SK-N-SH (cell line): ENCODE results near the gene RBM4. TPM values are rescaled to one million over a fixed set of nuclear protein-coding genes. Genes with fewer than 3 reads are reported as not detected.

ENCODE experiments used
- CTCF ChIA-PET: fragments of 300-600, 350-600 bp; formaldehyde crosslinking; extraction: SDS; loops from one replicate; lab custom pipeline; 2021; lab: Yijun Ruan, JAX
- POLR2A ChIA-PET: fragments of 350-600 bp; sonication (Branson Sonifier 250); formaldehyde crosslinking; extraction: SDS; loops from one replicate; lab custom pipeline; 2020; ENCODE audit warnings: antibody characterized with exemption, inconsistent platforms; lab: Yijun Ruan, JAX
- DNase-seq: peaks from one replicate; pipeline ENCODE4 v3.0.0; 2012
- H2AFZ ChIP-seq: fragments of 200-600 bp; sonication (generic); 2 replicates; pipeline ENCODE4 v1.8.1; 2016; ENCODE audit warnings: antibody characterized with exemption, mild to moderate bottlenecking, low read depth
- H3F3A ChIP-seq: fragments of 200-600 bp; sonication (generic); replicated peaks from 2 replicates; pipeline ENCODE3; 2016; ENCODE audit warnings: antibody characterized with exemption, mild to moderate bottlenecking; ENCODE audit not compliant: insufficient read depth
- H3K27ac ChIP-seq, 2 experiments: fragments of 200-500 bp in 1 of 2; fragments of 200-600 bp in 1 of 2; sonication (Bioruptor generic) in 1 of 2; sonication (generic), shearing (Covaris generic) in 1 of 2; 2 replicates each; pipeline versions ENCODE4 v1.5.1 to v1.6.1; 2014 to 2016; ENCODE audit warnings: low read depth in 2 of 2, inconsistent platforms in 1 of 2, low read length in 1 of 2, mild to moderate bottlenecking in 1 of 2, mixed read lengths in 1 of 2
- H3K27me3 ChIP-seq: fragments of 200-600 bp; sonication (generic), shearing (Covaris generic); 2 replicates; pipeline ENCODE4 v1.6.1; 2016; ENCODE audit warnings: mixed run types; ENCODE audit not compliant: insufficient read depth
- H3K36me3 ChIP-seq, 2 experiments: fragments of 200-500 bp in 1 of 2; fragments of 200-600 bp in 1 of 2; sonication (Bioruptor generic) in 1 of 2; sonication (generic) in 1 of 2; replicated peaks in 1 of 2; 2 replicates each; pipeline versions ENCODE3 to v1.5.1; 2014 to 2016; ENCODE audit warnings: low read length in 1 of 2, mild to moderate bottlenecking in 1 of 2; ENCODE audit not compliant: insufficient read depth in 2 of 2, control insufficient read depth in 1 of 2
- H3K4me1 ChIP-seq, 2 experiments: fragments of 200-500 bp in 1 of 2; fragments of 200-600 bp in 1 of 2; sonication (Bioruptor generic) in 1 of 2; sonication (generic), shearing (Covaris generic) in 1 of 2; 2 replicates each; pipeline versions ENCODE4 v1.5.1 to v1.6.1; 2014 to 2016; ENCODE audit warnings: low read depth in 1 of 2, low read length in 1 of 2, mixed run types in 1 of 2; ENCODE audit not compliant: insufficient read depth in 2 of 2, control insufficient read depth in 1 of 2
- H3K4me2 ChIP-seq: fragments of 200-600 bp; sonication (generic), shearing (Covaris generic); 2 replicates; pipeline ENCODE4 v1.6.1; 2017; ENCODE audit warnings: mixed run types
- H3K4me3 ChIP-seq, 2 experiments: fragments of 200-500 bp in 1 of 2; fragments of 200-600 bp in 1 of 2; sonication (Bioruptor generic) in 1 of 2; sonication (generic), shearing (Covaris generic) in 1 of 2; 2 replicates each; pipeline versions ENCODE4 v1.5.1 to v1.8.1; 2014 to 2016; ENCODE audit warnings: low read depth in 2 of 2, inconsistent platforms in 1 of 2, low read length in 1 of 2, mild to moderate bottlenecking in 1 of 2, mixed read lengths in 1 of 2, moderate library complexity in 1 of 2
- H3K79me2 ChIP-seq: fragments of 200-600 bp; sonication (generic); 2 replicates; pipeline ENCODE4 v1.8.1; 2017; ENCODE audit warnings: mild to moderate bottlenecking; ENCODE audit not compliant: insufficient read depth
- H3K9ac ChIP-seq: fragments of 200-600 bp; sonication (generic); 2 replicates; pipeline ENCODE4 v1.6.1; 2017; ENCODE audit warnings: mixed run types
- H3K9me2 ChIP-seq: fragments of 200-600 bp; sonication (generic); 2 replicates; pipeline ENCODE4 v1.6.1; 2017; ENCODE audit warnings: mixed run types
- H3K9me3 ChIP-seq: fragments of 200-600 bp; sonication (generic); 2 replicates; pipeline ENCODE4 v1.6.1; 2017; ENCODE audit warnings: mixed run types, mild to moderate bottlenecking, moderate library complexity
- H4K20me1 ChIP-seq: fragments of 200-600 bp; sonication (generic); 2 replicates; pipeline ENCODE4 v1.6.1; 2017; ENCODE audit warnings: mild to moderate bottlenecking, mixed run types; ENCODE audit not compliant: insufficient read depth
- CHD2 ChIP-seq: fragments of 150-350 bp; IDR thresholded peaks from 2 replicates; pipeline ENCODE4 v1.6.1; 2018; ENCODE audit warnings: low read length; ENCODE audit not compliant: partially characterized antibody
- FOSL2 ChIP-seq: IDR thresholded peaks from 2 replicates; pipeline ENCODE4 v1.4.0; 2012; ENCODE audit warnings: low read depth, mild to moderate bottlenecking, moderate library complexity, borderline replicate concordance
- GABPA ChIP-seq: IDR thresholded peaks from 2 replicates; pipeline ENCODE4 v1.4.0; 2012; ENCODE audit warnings: low read depth, mild to moderate bottlenecking
- GATA2 ChIP-seq: sonication (generic); formaldehyde crosslinking; IDR thresholded peaks from 2 replicates; pipeline ENCODE4 v1.5.0; 2020; ENCODE audit warnings: mild to moderate bottlenecking, missing genetic modification reagents
- MEF2A ChIP-seq: IDR thresholded peaks from 2 replicates; pipeline ENCODE4 v1.4.0; 2012; ENCODE audit warnings: low read depth, borderline replicate concordance
- NRF1 ChIP-seq: IDR thresholded peaks from 2 replicates; pipeline ENCODE4 v1.6.1; 2012; ENCODE audit warnings: low read depth, mild to moderate bottlenecking, low read length
- RAD21 ChIP-seq: IDR thresholded peaks from 2 replicates; pipeline ENCODE4 v1.6.1; 2012; ENCODE audit warnings: mild to moderate bottlenecking, low read length
- RCOR1 ChIP-seq: fragments of 150-350 bp; IDR thresholded peaks from 2 replicates; pipeline ENCODE4 v1.6.1; 2017; ENCODE audit warnings: antibody characterized with exemption, low read length
- RFX5 ChIP-seq: IDR thresholded peaks from 2 replicates; pipeline ENCODE4 v1.6.1; 2012; ENCODE audit warnings: mild to moderate bottlenecking, improper control_type of control experiment, low read length
- SIN3A ChIP-seq: IDR thresholded peaks from 2 replicates; pipeline ENCODE4 v1.6.1; 2012; ENCODE audit warnings: low read depth, mild to moderate bottlenecking, low read length, moderate library complexity, borderline replicate concordance
- TAF1 ChIP-seq: IDR thresholded peaks from 2 replicates; pipeline ENCODE4 v1.6.1; 2012; ENCODE audit warnings: low read depth, mild to moderate bottlenecking, low read length, moderate library complexity, borderline replicate concordance
- TCF12 ChIP-seq: IDR thresholded peaks from 2 replicates; pipeline ENCODE4 v1.4.0; 2012
- TEAD4 ChIP-seq: IDR thresholded peaks from 2 replicates; pipeline ENCODE4 v1.4.0; 2012; ENCODE audit warnings: mild to moderate bottlenecking, borderline replicate concordance; ENCODE audit not compliant: insufficient read depth
- YY1 ChIP-seq: IDR thresholded peaks from 2 replicates; pipeline ENCODE4 v1.4.0; 2012; ENCODE audit warnings: low read depth, mild to moderate bottlenecking
- WGBS: methylation state at CpG from one replicate; pipeline ENCODE4 v1.1.6; 2017; ENCODE audit warnings: low lambda C conversion rate; 5-methylcytosine and 5-hydroxymethylcytosine counted together
- polyA plus RNA-seq, 3 experiments: library from polyadenylated mRNA; depleted of rRNA; stranded (reverse); fragments of >200 nt; gene quantifications; 2 replicates each; pipeline ENCODE4 v1.2.3, GENCODE V29; 2012
- TF ChIP-seq, protein P1 (sequence below): IDR thresholded peaks from 2 replicates; pipeline ENCODE4 v1.6.1; 2012; ENCODE audit warnings: mild to moderate bottlenecking, low read depth, low read length, moderate library complexity
- TF ChIP-seq, protein P2 (sequence below): fragments of 150-350 bp; IDR thresholded peaks from 2 replicates; pipeline ENCODE4 v1.6.1; 2017; ENCODE audit warnings: antibody characterized with exemption, low read length, low read depth, borderline replicate concordance
- TF ChIP-seq, protein P3 (sequence below): IDR thresholded peaks from 2 replicates; pipeline ENCODE4 v1.4.0; 2012; ENCODE audit warnings: low read depth, borderline replicate concordance
- TF ChIP-seq, protein P4 (sequence below): IDR thresholded peaks from 2 replicates; pipeline ENCODE4 v1.4.0; 2012; ENCODE audit warnings: low read depth, borderline replicate concordance
- TF ChIP-seq, protein P5 (sequence below): fragments of 200-600 bp; sonication (generic); IDR thresholded peaks from 2 replicates; pipeline ENCODE4 v1.6.1; 2017; ENCODE audit warnings: antibody characterized with exemption, mild to moderate bottlenecking, moderate library complexity

Gene RBM4
- polyA plus RNA-seq, 1 of the 3 experiments (the other 2 are of a cell fraction): 202 TPM

DNA sequence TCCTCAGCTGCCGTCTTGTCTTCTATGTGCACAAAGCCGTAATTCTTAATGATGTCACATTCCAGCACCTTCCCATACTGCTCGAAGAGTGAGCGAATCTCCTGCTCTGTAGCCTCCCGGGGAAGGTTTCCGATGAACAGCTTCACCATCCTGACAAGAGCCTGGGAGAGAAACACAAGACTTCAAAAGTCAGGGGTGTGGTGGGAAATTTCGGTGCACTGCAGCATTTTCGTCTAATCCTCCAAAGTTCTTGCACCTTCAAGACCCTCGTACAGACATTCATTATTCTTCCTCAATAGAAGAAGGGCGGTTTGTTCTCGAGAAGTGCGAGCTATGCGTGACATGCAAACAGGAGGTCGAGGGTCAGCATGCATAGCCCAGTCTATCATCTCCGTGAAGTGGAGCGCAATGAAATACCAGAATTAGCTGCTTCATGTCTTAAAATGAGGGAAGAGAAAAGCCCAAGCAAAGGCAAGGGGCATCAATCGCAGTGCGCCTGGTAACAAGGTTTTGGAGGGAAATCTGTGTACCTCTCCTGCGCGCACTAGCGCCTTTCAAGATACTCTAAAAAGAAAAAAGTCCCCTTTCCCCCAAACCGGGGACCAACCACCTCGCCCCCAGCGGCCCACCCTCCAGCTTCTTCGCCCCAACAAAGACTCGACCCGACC lies 38.6 kb downstream of the RBM4 start (continued):
- TF ChIP-seq, protein P1, sequence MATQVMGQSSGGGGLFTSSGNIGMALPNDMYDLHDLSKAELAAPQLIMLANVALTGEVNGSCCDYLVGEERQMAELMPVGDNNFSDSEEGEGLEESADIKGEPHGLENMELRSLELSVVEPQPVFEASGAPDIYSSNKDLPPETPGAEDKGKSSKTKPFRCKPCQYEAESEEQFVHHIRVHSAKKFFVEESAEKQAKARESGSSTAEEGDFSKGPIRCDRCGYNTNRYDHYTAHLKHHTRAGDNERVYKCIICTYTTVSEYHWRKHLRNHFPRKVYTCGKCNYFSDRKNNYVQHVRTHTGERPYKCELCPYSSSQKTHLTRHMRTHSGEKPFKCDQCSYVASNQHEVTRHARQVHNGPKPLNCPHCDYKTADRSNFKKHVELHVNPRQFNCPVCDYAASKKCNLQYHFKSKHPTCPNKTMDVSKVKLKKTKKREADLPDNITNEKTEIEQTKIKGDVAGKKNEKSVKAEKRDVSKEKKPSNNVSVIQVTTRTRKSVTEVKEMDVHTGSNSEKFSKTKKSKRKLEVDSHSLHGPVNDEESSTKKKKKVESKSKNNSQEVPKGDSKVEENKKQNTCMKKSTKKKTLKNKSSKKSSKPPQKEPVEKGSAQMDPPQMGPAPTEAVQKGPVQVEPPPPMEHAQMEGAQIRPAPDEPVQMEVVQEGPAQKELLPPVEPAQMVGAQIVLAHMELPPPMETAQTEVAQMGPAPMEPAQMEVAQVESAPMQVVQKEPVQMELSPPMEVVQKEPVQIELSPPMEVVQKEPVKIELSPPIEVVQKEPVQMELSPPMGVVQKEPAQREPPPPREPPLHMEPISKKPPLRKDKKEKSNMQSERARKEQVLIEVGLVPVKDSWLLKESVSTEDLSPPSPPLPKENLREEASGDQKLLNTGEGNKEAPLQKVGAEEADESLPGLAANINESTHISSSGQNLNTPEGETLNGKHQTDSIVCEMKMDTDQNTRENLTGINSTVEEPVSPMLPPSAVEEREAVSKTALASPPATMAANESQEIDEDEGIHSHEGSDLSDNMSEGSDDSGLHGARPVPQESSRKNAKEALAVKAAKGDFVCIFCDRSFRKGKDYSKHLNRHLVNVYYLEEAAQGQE: no peak
- no peak for TF ChIP-seq TEAD4
- TF ChIP-seq RAD21: no peak
- TF ChIP-seq, protein P2, sequence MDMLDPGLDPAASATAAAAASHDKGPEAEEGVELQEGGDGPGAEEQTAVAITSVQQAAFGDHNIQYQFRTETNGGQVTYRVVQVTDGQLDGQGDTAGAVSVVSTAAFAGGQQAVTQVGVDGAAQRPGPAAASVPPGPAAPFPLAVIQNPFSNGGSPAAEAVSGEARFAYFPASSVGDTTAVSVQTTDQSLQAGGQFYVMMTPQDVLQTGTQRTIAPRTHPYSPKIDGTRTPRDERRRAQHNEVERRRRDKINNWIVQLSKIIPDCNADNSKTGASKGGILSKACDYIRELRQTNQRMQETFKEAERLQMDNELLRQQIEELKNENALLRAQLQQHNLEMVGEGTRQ: no peak
- no peak for TF ChIP-seq CHD2
- TF ChIP-seq RFX5: no peak

DNA sequence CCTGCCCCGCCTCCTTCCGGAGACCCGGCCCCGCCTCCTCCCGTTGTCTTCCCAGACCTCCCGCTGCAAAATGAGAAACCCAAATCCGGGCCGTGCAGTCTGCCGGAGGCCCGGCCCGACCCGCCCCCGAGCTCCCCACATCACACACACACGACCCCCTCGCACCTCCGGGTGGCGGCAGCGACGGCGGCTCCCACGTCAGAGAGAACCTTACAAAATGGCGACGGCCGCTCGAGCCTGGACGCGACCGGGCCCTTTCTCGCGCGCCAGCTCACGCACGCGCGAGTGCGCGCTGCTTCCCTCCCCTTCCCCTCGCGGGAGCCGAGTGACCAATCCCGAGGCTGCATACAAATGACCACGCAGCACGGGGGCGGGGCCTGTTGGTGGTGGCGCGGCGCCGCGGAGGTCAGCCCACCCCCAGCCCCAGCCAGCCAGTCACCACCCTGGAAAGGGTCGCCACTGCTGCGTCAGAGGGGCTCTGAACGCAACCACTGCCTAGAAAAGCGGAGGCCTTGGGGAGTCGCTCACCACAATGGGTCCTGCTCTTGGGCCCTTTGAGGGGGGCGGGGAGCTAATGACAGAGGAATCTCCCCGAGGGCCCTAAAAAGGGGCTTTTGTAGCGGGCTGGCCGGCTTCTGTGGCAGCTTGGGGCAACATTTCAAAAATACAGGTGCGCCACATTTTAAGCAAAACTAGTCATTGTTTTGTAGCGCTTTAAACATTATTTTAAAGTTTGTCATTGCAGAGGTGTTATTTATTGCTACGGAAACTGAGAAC lies 39.3 kb downstream of the RBM4 start, which contains the start of gene RBM4B:
RBM4B (minus strand) TSS at position 289 of the 777 bp plus-strand sequence. CDS start 808 bp downstream, outside the sequence.
- peak within 1 kb of the TSS; percentile 88 for H3K9ac ChIP-seq
- H3K9me3 ChIP-seq: no peaks in the 10 kb centered on the region
- H3K9me2 ChIP-seq: no peaks in the 10 kb centered on the region
- H3K27ac ChIP-seq: peak within 1 kb of the TSS; percentile 92 to 97
- peak within 1 kb of the TSS; percentile 88 for H3K4me2 ChIP-seq
- peaks cover 15 to 19% of the 10 kb centered on the region in 2 experiments for H3K36me3 ChIP-seq
- peaks cover 44% of the 10 kb centered on the region for H3K79me2 ChIP-seq
- ChIA-PET POLR2A (interaction anchor here (0.6 to 2.6 kb wide), 10 partner anchors 39 to 333 kb away, joined by 3 to 21 read pairs (median 7); partner anchors contain the start of genes ACTN3, CTSF, DPP3 and RBM14), CTCF (interaction anchor here (0.6 to 3.7 kb wide), 69 partner anchors 8 to 1541 kb away, joined by 3 to 54 read pairs (median 4); partner anchors contain the start of genes ACTN3, BBS1, CCDC87 and CCS)
- peak within 1 kb of the TSS; percentile 80 for H2AFZ ChIP-seq
- peaks cover 27% of the 10 kb centered on the region for H3F3A ChIP-seq
- peaks cover 18 to 21% of the 10 kb centered on the region in 2 experiments for H3K4me1 ChIP-seq
- H4K20me1 ChIP-seq: peaks cover 5% of the 10 kb centered on the region; the same call in 1 of the 2 replicates
- H3K27me3 ChIP-seq: no peaks in the 10 kb centered on the region
- peak within 1 kb of the TSS; percentile 60 to 63 for H3K4me3 ChIP-seq
- peak; percentile 98 for DNase-seq
- 0% methylated on average over 16 of the region's 61 CpGs for WGBS
- 0 out of 2 replicates have a peak, but pooled peaks have one; percentile 6 for TF ChIP-seq TCF12
- TF ChIP-seq CHD2: peak; percentile 98
- TF ChIP-seq TEAD4: no peak
- TF ChIP-seq, protein P3, sequence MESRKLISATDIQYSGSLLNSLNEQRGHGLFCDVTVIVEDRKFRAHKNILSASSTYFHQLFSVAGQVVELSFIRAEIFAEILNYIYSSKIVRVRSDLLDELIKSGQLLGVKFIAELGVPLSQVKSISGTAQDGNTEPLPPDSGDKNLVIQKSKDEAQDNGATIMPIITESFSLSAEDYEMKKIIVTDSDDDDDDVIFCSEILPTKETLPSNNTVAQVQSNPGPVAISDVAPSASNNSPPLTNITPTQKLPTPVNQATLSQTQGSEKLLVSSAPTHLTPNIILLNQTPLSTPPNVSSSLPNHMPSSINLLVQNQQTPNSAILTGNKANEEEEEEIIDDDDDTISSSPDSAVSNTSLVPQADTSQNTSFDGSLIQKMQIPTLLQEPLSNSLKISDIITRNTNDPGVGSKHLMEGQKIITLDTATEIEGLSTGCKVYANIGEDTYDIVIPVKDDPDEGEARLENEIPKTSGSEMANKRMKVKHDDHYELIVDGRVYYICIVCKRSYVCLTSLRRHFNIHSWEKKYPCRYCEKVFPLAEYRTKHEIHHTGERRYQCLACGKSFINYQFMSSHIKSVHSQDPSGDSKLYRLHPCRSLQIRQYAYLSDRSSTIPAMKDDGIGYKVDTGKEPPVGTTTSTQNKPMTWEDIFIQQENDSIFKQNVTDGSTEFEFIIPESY: peak; percentile 95
- TF ChIP-seq GATA2 (CRISPR knock-in tag): no peak
- TF ChIP-seq SIN3A: no peak
- TF ChIP-seq, protein P4, sequence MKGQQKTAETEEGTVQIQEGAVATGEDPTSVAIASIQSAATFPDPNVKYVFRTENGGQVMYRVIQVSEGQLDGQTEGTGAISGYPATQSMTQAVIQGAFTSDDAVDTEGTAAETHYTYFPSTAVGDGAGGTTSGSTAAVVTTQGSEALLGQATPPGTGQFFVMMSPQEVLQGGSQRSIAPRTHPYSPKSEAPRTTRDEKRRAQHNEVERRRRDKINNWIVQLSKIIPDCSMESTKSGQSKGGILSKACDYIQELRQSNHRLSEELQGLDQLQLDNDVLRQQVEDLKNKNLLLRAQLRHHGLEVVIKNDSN: 0 out of 2 replicates have a peak, but pooled peaks have one; percentile 14
- TF ChIP-seq, protein P5, sequence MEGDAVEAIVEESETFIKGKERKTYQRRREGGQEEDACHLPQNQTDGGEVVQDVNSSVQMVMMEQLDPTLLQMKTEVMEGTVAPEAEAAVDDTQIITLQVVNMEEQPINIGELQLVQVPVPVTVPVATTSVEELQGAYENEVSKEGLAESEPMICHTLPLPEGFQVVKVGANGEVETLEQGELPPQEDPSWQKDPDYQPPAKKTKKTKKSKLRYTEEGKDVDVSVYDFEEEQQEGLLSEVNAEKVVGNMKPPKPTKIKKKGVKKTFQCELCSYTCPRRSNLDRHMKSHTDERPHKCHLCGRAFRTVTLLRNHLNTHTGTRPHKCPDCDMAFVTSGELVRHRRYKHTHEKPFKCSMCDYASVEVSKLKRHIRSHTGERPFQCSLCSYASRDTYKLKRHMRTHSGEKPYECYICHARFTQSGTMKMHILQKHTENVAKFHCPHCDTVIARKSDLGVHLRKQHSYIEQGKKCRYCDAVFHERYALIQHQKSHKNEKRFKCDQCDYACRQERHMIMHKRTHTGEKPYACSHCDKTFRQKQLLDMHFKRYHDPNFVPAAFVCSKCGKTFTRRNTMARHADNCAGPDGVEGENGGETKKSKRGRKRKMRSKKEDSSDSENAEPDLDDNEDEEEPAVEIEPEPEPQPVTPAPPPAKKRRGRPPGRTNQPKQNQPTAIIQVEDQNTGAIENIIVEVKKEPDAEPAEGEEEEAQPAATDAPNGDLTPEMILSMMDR: no peak
- no peak for TF ChIP-seq MEF2A
- 0 out of 2 replicates have a peak, but pooled peaks have one; percentile 13 for TF ChIP-seq GABPA
- peak; percentile 89 for TF ChIP-seq NRF1
- peak; percentile 92 for TF ChIP-seq YY1
- 0 out of 2 replicates have a peak, but pooled peaks have one; percentile 10 for TF ChIP-seq RCOR1
- TF ChIP-seq TAF1: peak; percentile 63; the same call in 1 of the 2 replicates
- no peak for TF ChIP-seq FOSL2
